Skeletal muscle tissue (tissue), 4 donors: ENCODE results near the gene TCP11. TPM values are rescaled to one million over a fixed set of nuclear protein-coding genes. Genes with fewer than 3 reads are reported as not detected.

ENCODE experiments used
- H3K27ac ChIP-seq: one replicate; pipeline ENCODE4 v1.7.0; 2013; ENCODE audit warnings: mild to moderate bottlenecking, low read depth, low read length, inconsistent platforms
- H3K27me3 ChIP-seq, 3 donors: one replicate each; pipeline ENCODE4 v1.7.0; 2013; ENCODE audit warnings: low read length in 3 of 3; ENCODE audit not compliant: control insufficient read depth in 3 of 3, insufficient read depth in 3 of 3
- H3K36me3 ChIP-seq, 3 donors: one replicate each; pipeline ENCODE4 v1.7.0; 2013; ENCODE audit warnings: low read length in 3 of 3; ENCODE audit not compliant: control insufficient read depth in 3 of 3, insufficient read depth in 3 of 3
- H3K4me1 ChIP-seq, 3 donors: one replicate each; pipeline ENCODE4 v1.7.0; 2013; ENCODE audit warnings: low read length in 3 of 3, mild to moderate bottlenecking in 3 of 3; ENCODE audit not compliant: control insufficient read depth in 3 of 3, insufficient read depth in 3 of 3
- H3K4me3 ChIP-seq, 3 donors: one replicate each; pipeline ENCODE4 v1.7.0; 2013; ENCODE audit warnings: low read length in 3 of 3
- H3K9ac ChIP-seq, 3 donors: one replicate each; pipeline ENCODE4 v1.7.0; 2013; ENCODE audit warnings: low read length in 3 of 3, mild to moderate bottlenecking in 3 of 3, moderate library complexity in 2 of 3, low read depth in 1 of 3
- H3K9me3 ChIP-seq, 3 donors: one replicate each; pipeline ENCODE4 v1.7.0; 2013; ENCODE audit warnings: low read length in 3 of 3; ENCODE audit not compliant: control insufficient read depth in 3 of 3
- total RNA-seq: library from RNA; depleted of rRNA; stranded (reverse); fragments of >200 nt; gene quantifications from one replicate; pipeline ENCODE4 v1.2.3, GENCODE V29; 2014
- donor health status: Osteomylitis.

Gene TCP11
- total RNA-seq, 1 donor from 2014 or later, result not detected

DNA sequence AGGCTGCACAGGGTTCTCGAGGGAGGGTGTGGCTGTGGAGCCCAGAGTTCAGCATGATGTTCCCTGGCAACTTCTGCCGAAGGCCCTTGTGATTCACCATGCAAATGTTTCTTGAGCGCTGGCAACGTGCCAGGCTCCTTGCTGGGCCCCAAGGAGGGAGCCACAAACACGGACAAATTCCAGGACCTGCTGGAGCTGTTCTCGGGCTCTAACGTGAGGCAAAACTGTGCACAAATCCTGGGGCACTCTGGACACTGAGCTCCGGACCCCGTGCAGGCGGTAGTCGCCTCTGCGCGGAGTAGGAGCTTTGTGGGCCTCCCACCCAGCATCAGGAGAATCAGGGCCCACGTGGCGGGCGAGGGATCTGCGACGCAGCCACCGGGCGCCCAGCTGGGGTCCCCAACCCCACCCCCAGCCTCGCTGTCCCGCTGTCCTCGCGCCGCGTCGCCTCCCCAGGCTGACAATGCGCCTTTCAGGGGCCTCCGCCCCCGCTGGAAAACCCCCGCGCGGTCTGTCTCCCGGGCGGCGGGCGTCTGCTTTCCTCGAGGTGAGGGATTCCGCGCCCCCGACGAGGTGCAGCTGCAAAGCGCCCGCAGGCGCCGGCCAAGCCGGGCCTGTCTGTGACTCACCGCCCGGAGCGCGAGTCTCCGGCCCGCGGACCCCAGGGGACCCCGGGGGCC lies 40.9 kb upstream of the TCP11 start:
- Histone ChIP-seq H3K4me1 (peaks cover 10 to 13% (median 11%) of the 10 kb centered on the region in 3 donors), H3K27ac (peak overlapping the region; percentile 38), H3K9me3 (no peaks in the 10 kb centered on the region), H3K27me3 (peaks cover 0 to 6% (median 3%) of the 10 kb centered on the region in 3 donors), H3K4me3 (peak overlapping the region in 1 of 3 donors; percentile 14), H3K36me3 (no peaks in the 10 kb centered on the region), H3K9ac (no peak overlapping the region)

DNA sequence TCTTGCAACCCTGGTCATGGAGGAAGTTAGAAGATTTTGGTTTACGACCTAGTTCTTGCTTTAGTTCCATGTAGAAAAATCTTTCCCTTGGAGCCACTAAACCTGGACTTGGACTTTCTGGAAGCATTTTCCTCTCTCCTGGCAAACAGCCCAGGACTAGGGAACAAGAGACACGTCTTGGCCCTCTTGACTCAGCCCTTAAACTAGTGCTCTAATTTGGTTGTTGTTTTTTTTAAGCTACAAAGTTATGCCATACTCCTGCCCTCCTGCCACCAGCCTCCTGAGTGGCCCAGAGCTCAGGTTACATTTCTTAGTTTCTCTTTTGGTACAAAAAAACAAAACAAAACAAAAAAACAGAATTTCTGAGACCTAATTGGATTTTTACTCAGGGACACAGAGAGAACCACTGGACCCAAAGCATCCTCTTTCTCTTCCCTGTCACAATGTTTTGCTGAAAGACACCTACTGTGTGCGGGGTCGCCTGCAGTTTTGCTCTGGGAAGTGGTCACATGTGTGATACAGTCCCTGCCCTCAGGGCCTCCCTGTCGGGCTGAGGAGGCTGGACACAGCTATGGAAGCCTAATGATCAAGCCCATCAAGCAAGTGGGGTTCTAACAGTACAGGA lies 40.3 kb upstream of the TCP11 start:
- Histone ChIP-seq H3K4me3 (peak overlapping the region in 1 of 3 donors; percentile 14), H3K4me1 (peaks cover 10 to 13% (median 11%) of the 10 kb centered on the region in 3 donors), H3K27ac (peak overlapping the region; percentile 15), H3K9ac (no peak overlapping the region), H3K9me3 (no peaks in the 10 kb centered on the region), H3K27me3 (peaks cover 0 to 6% (median 3%) of the 10 kb centered on the region in 3 donors), H3K36me3 (no peaks in the 10 kb centered on the region)

DNA sequence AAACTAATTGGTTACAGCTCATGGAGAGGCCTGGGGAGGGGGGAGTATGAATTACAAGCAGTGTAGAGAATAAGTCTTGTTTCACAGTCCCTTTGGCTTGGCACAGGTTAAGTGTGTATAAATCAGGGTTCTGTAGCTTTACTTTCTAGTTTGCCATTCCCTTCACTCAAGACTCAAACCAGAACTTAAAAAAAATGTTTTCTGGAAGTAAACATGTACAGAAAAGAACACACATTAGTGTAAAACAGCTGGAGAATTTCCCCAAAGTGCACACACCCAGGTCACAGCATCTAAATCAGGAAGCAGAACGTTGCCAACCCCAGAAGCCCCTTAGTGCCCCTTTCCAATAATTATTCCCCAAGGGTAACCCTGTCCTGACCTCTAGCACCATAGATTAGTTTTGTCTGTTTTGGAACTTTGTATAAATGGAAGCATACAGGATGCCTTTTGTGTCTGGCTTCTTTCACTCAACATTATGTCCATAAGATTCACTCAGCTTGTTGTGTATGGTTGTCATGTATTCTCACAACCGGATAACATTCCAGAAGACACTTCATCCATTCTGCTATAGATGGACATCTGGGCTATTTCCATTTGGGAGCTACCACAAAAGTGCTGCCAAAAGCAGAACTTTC lies 38.9 kb upstream of the TCP11 start:
- Histone ChIP-seq H3K4me3 (no peak overlapping the region), H3K36me3 (no peaks in the 10 kb centered on the region), H3K9ac (no peak overlapping the region), H3K4me1 (peaks cover 8 to 13% (median 11%) of the 10 kb centered on the region in 3 donors), H3K27me3 (peaks cover 0 to 9% (median 0%) of the 10 kb centered on the region in 3 donors), H3K27ac (no peak overlapping the region), H3K9me3 (no peaks in the 10 kb centered on the region)

DNA sequence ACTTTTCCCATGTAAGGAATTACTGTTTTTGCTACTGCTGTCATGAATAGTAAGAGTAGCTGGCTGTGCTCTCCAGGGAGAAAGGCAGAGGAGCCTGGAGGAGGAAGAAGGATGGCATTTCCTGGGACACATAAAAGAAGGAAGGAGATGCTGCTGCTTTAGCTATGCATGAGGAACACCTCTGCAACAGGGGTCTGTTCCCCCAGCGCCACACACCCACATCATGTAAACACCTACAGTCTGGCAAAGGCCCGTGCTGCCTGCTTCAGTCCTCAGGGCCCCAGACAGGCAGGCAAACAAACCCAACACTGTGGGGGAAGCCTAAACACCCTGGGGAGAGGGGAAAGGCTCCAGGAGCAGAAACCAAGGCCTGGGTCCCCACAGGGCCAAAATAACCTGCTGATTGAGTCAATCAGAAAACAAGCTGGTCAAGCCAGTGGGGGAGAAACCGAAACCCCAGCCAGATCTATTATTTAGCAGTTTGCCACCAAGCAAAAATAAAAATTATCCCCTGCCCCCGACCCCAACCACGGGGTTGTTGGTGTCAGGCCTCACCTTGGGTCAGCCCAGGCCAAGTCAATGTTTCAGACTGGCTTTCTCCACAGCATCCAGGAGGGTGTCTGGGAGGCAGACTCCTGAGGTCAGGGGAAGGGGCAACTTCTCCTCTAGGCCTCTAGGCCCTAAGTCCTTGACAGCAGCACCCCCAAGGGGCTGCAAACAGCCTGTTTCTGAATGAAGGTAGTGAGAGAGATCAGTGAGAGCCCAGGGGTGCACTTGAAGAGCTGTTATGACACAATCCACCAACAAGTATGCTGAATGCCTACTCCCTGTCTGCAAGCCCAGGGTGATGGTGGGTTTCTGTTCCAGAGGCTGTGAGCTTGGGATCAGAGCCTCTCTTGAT lies 38.0 kb upstream of the TCP11 start:
- peaks cover 0 to 9% (median 0%) of the 10 kb centered on the region in 3 donors for H3K27me3 ChIP-seq
- H3K9ac ChIP-seq, result no peak overlapping the region
- peaks cover 8 to 13% (median 11%) of the 10 kb centered on the region in 3 donors for H3K4me1 ChIP-seq
- no peaks in the 10 kb centered on the region for H3K36me3 ChIP-seq
- no peak overlapping the region for H3K27ac ChIP-seq
- H3K4me3 ChIP-seq, result no peak overlapping the region
- no peaks in the 10 kb centered on the region for H3K9me3 ChIP-seq

DNA sequence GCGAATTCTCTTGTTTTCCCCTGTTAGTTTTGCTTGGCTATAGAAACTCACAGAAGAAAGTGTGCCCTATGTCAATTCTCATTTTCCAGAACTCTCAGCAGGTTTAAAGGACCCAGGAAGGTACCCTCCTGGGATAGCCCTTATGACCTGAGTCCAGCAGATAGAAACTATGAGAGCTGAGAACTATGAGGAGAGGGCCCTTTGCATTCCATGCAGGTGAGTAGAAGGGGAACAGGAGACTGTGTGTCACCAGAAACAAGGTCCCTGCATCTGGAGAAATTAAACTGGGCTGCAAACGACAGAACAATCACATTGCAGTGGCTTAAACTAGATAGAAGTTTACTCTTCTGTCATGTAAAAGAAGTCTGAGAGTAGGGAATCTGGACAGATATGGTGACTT lies 36.9 kb upstream of the TCP11 start:
- Histone ChIP-seq H3K27me3 (peaks cover 0 to 13% (median 0%) of the 10 kb centered on the region in 3 donors), H3K4me3 (no peak overlapping the region), H3K27ac (no peak overlapping the region), H3K36me3 (no peaks in the 10 kb centered on the region), H3K9ac (no peak overlapping the region), H3K9me3 (no peaks in the 10 kb centered on the region), H3K4me1 (peaks cover 8 to 13% (median 11%) of the 10 kb centered on the region in 3 donors)

DNA sequence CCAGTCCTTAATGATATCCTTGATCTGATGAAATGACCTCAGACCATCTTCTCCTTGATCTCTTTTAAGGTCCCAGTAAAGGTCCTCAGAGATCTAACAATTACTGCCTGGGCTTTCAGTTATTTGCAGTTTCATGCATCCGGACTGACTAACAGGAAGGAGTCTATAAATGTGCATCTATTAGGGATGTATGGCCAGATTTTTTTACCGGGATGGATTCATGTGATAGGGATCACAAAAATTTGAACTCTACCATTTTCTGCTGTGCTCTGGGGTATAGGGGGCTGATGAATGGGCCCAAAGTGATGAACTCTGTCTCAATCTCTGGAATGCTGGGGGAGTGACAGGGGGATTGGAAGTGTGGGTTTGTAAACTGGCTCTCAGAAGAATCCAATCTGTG lies 36.5 kb upstream of the TCP11 start:
- Histone ChIP-seq H3K4me1 (peaks cover 8 to 13% (median 11%) of the 10 kb centered on the region in 3 donors), H3K4me3 (no peak overlapping the region), H3K27ac (no peak overlapping the region), H3K36me3 (no peaks in the 10 kb centered on the region), H3K27me3 (peaks cover 0 to 14% (median 0%) of the 10 kb centered on the region in 3 donors), H3K9me3 (no peaks in the 10 kb centered on the region), H3K9ac (no peak overlapping the region)

DNA sequence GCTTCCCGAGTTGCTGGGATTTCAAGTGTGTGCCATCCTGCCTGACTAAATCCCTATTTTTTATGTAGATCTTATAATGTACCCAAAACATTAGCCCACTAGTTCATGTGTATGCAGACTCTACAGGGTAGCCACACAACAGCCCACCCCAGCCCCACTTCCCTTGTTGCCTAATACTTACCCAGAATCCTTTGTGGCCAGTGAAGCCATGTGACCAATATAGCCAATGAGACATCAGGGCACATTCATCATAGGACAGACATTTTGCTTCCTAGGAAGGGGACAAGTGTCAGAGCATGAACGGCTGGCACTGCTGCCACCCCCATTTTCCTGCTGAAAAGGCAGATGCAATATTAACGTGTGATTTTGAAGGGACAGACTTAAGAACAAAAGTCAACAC lies 36.0 kb upstream of the TCP11 start:
- no peaks in the 10 kb centered on the region for H3K9me3 ChIP-seq
- no peak overlapping the region for H3K27ac ChIP-seq
- H3K36me3 ChIP-seq, result no peaks in the 10 kb centered on the region
- H3K9ac ChIP-seq, result no peak overlapping the region
- peaks cover 0 to 13% (median 0%) of the 10 kb centered on the region in 3 donors for H3K27me3 ChIP-seq
- H3K4me1 ChIP-seq, result peaks cover 8 to 13% (median 11%) of the 10 kb centered on the region in 3 donors
- no peak overlapping the region for H3K4me3 ChIP-seq

DNA sequence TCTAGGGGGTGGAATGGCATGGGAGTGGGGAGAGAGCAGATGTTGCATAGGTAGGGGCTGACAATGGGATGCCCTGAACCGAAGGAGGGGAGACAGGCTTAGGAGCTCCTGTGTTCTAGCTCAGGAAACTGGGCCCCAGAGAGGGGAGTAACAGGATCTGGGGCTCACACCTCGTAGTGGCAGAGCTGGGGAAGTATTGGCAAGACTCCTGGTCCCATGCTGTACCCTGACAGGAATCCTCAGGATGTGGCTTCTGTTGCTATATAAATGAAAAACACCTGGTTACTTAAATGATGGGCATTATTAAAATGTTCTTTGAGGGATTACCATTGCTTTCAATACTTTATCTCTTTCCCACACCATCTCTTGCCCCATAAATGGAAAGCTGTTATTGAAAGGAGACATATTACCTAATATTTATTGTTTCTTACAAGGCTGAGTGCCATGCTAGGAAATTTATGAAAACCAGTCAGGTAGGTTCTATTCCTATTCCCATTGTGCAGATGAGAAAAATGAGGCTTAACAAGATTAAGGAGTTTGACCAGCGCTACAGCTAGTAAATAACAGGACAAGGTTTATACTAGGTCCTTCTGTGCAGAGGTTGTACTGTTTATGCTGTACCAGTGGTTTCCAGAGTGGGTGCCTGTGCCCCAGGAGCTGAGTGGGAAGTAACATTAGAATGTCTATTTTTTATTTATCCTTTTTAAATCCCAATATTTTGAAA lies 35.3 kb upstream of the TCP11 start:
- no peaks in the 10 kb centered on the region for H3K9me3 ChIP-seq
- no peak overlapping the region for H3K9ac ChIP-seq
- H3K4me3 ChIP-seq, result no peak overlapping the region
- H3K36me3 ChIP-seq, result no peaks in the 10 kb centered on the region
- peaks cover 0 to 8% (median 0%) of the 10 kb centered on the region in 3 donors for H3K27me3 ChIP-seq
- H3K27ac ChIP-seq, result no peak overlapping the region
- peaks cover 1 to 7% (median 7%) of the 10 kb centered on the region in 3 donors for H3K4me1 ChIP-seq

DNA sequence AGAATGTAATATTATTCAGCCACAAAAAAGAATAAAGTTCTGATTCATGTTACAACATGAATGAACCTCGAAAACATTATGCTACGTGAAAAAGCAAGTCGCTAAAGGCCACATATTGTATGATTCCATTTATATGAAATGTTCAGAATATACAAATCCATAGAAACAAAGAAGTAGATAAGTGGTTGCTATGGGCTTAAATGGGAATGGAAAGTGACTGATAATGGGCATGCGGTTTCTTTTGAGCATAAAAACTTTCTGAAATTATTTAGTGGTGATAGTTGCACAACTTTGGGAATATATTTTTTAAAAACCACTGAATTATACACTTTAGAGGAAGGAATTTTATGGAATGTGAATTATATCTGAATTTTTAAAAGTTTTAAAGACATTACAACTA lies 33.4 kb upstream of the TCP11 start:
- no peaks in the 10 kb centered on the region for H3K4me1 ChIP-seq
- no peaks in the 10 kb centered on the region for H3K36me3 ChIP-seq
- H3K9me3 ChIP-seq, result no peaks in the 10 kb centered on the region
- H3K9ac ChIP-seq, result no peak overlapping the region
- peaks cover 0 to 8% (median 5%) of the 10 kb centered on the region in 3 donors for H3K27me3 ChIP-seq
- no peak overlapping the region for H3K4me3 ChIP-seq
- H3K27ac ChIP-seq, result no peak overlapping the region
